Measurements from ENCODE around the gene DNM3.

DNA sequence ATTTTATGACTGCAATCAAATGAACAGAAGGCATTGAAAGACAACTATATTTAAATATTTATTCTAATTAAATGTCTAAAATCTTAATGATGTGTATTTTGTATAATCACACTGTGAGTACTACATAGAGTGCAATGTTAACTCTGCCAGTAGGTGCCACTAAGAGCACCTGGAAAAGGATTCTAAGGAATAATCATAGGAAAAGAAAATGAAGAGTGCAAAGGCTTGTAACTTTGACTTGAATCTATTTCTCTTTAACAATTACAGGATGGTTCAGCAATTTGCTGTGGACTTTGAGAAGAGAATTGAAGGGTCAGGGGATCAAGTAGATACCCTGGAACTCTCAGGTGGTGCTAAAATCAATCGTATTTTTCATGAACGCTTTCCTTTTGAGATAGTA, 200.4 kb downstream of the DNM3 start:
- TF ChIP-seq, protein P1, sequence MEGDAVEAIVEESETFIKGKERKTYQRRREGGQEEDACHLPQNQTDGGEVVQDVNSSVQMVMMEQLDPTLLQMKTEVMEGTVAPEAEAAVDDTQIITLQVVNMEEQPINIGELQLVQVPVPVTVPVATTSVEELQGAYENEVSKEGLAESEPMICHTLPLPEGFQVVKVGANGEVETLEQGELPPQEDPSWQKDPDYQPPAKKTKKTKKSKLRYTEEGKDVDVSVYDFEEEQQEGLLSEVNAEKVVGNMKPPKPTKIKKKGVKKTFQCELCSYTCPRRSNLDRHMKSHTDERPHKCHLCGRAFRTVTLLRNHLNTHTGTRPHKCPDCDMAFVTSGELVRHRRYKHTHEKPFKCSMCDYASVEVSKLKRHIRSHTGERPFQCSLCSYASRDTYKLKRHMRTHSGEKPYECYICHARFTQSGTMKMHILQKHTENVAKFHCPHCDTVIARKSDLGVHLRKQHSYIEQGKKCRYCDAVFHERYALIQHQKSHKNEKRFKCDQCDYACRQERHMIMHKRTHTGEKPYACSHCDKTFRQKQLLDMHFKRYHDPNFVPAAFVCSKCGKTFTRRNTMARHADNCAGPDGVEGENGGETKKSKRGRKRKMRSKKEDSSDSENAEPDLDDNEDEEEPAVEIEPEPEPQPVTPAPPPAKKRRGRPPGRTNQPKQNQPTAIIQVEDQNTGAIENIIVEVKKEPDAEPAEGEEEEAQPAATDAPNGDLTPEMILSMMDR (IDR thresholded peaks at IDR 0.05; ENCODE audit: insufficient read depth, low read length, poor library complexity, severe bottlenecking) = no peak
- TF ChIP-seq EZH2phosphoT487 (conservative IDR thresholded peaks at IDR 0.05; ENCODE audit: low read length) = no peak
